Measurements from ENCODE around the gene FANCG. TPM values are rescaled to one million over a fixed set of nuclear protein-coding genes. Genes with fewer than 3 reads are reported as not detected.

The FANCG gene
- total and polyA plus RNA-seq, 2 of the 8 experiments (the other 6 are each of a cell fraction or from before 2014, with no cell fraction given) = 66.6 to 87.1 TPM

- no peak overlapping the region for H2BK120ac ChIP-seq (replicated peaks; ENCODE audit: low read depth, low read length)
- no peak overlapping the region for H3K56ac ChIP-seq (replicated peaks; ENCODE audit: insufficient read length, low read depth, low read length)
- H3K23me2 ChIP-seq (ENCODE audit: low read depth, low read length) = peaks cover 1% of the 10 kb centered on the region; the same call in 1 of the 2 replicates
- no peaks in the 10 kb centered on the region for H3K27me3 ChIP-seq (replicated peaks in 1 of 4; ENCODE audit: control insufficient read depth in 3 of 4, extremely low read depth in 1 of 4, insufficient read depth in 3 of 4, low read length in 3 of 4)
- no peak for TF ChIP-seq POLR2A (IDR thresholded peaks at IDR 0.05; ENCODE audit: control extremely low read depth in 1 of 2, low read depth in 2 of 2, low read length in 2 of 2)
- peaks cover 0 to 3% (median 0%) of the 10 kb centered on the region in 4 experiments; a peak in 1 of 8 replicates for H3K36me3 ChIP-seq (ENCODE audit: control insufficient read depth in 2 of 4, insufficient read depth in 4 of 4, low read length in 3 of 4)
- CTCF ChIA-PET (ENCODE audit: partially characterized antibody) = interaction anchor here (0.8 to 3.0 kb wide), 12 partner anchors 9 to 426 kb away, joined by 3 to 14 read pairs (median 6); no protein-coding TSS in a partner anchor
- no peak overlapping the region for H2BK15ac ChIP-seq (ENCODE audit: low read length)
- DNase-seq (ENCODE audit: low read depth in 1 of 2, low spot score in 2 of 2) = no peak
- no peak overlapping the region for H4K8ac ChIP-seq (ENCODE audit: extremely low read depth, insufficient read depth, low read length)
- FAIRE-seq = no peak
- no peak overlapping the region for H3K4ac ChIP-seq (replicated peaks; ENCODE audit: insufficient read length, low read depth, low read length)
- H3K79me2 ChIP-seq (ENCODE audit: control insufficient read depth in 1 of 2, insufficient read depth in 2 of 2, low read length in 2 of 2) = no peaks in the 10 kb centered on the region
- peaks cover 16 to 18% of the 10 kb centered on the region in 2 experiments for H3K9me3 ChIP-seq (ENCODE audit: insufficient read depth in 2 of 2, low read depth in 1 of 2, low read length in 1 of 2)
- H3K4me2 ChIP-seq (ENCODE audit: insufficient read depth in 1 of 2, low read depth in 2 of 2, low read length in 2 of 2) = peak overlapping the region; percentile 0 to 1; a peak in 2 of 4 replicates
- POLR2A ChIA-PET (ENCODE audit: partially characterized antibody) = interaction anchor here (0.9 to 1.8 kb wide), 6 partner anchors 16 to 76 kb away, joined by 3 to 5 read pairs (median 4); partner anchors contain the start of genes FANCG and STOML2
- no peak overlapping the region for H3K23ac ChIP-seq (ENCODE audit: insufficient read length)
- H3K79me1 ChIP-seq (ENCODE audit: low read depth, low read length) = no peaks in the 10 kb centered on the region
- no peak overlapping the region for H4K5ac ChIP-seq (ENCODE audit: insufficient read length, low read depth, low read length)
- H2BK20ac ChIP-seq (ENCODE audit: low read length) = no peak overlapping the region
- H2AFZ ChIP-seq (ENCODE audit: low read length) = no peak overlapping the region
- WGBS, 2 experiments (ENCODE audit: extremely low coverage in 1 of 2, insufficient coverage in 1 of 2, insufficient read length in 1 of 2, insufficient replicate concordance in 2 of 2, low coverage in 1 of 2, low lambda C conversion rate in 2 of 2, missing lambda C conversion rate in 1 of 2) = 60% methylated on average over 3 of the region's 3 CpGs; no CpG with 5 or more reads in 1 of the 2 experiments
- peak overlapping the region; percentile 44; the same call in 1 of the 2 replicates for H3K27ac ChIP-seq (ENCODE audit: low read depth, low read length)
- no peaks in the 10 kb centered on the region for H4K20me1 ChIP-seq (replicated peaks in 1 of 2; ENCODE audit: control insufficient read depth in 1 of 2, insufficient read depth in 2 of 2, low read length in 2 of 2)
- no peak overlapping the region for H3K4me3 ChIP-seq (ENCODE audit: extremely low read depth in 1 of 4, insufficient read depth in 2 of 4, low read depth in 3 of 4, low read length in 4 of 4)
- no peak overlapping the region for H3K14ac ChIP-seq (ENCODE audit: insufficient read length)
- no peak overlapping the region for H3K18ac ChIP-seq (ENCODE audit: extremely low read depth, low read length)
- H2BK12ac ChIP-seq (ENCODE audit: low read depth, low read length) = no peak overlapping the region
- H2AK5ac ChIP-seq (ENCODE audit: low read depth, low read length) = no peak overlapping the region
- H3K4me1 ChIP-seq (replicated peaks in 1 of 4; ENCODE audit: control insufficient read depth in 3 of 4, insufficient read depth in 4 of 4, low read length in 3 of 4) = peaks cover 0 to 10% (median 3%) of the 10 kb centered on the region in 4 experiments; a peak in 3 of 7 replicates
- H4K91ac ChIP-seq (replicated peaks; ENCODE audit: insufficient read length, low read length) = peak overlapping the region; percentile 2
- no peak overlapping the region for H3K9ac ChIP-seq (replicated peaks in 1 of 4; ENCODE audit: extremely low read depth in 1 of 4, low read depth in 3 of 4, low read length in 3 of 4)
- no peak overlapping the region for H2BK5ac ChIP-seq (ENCODE audit: low read depth, low read length)
Observed at GRCh38 chr9:35026671-35027070, 53.1 kb downstream of the FANCG start.

Small RNAs within 50 kb of the gene (small RNA-seq; reads per million reads assigned to genes)
- gene RN7SL338P (ENCODE audit: insufficient read depth) = not detected

Other genes starting within 250 kb of the FANCG start
- 0.35 and 1.0 TPM in 2 replicates for gene PHF24, start 121.7 kb downstream of the FANCG start, total RNA-seq (2021; fragmentation: NEBNext Ultra II Directional; extraction: Animal tissue kit (Norgen Biotek cat#: 25700))
- gene PHF24, start 121.7 kb downstream of the FANCG start, polyA plus RNA-seq (2011; rRNA removed) = 0.13 and 0.29 TPM in 2 replicates
- gene DNAJB5, start 90.2 kb downstream of the FANCG start, total RNA-seq (2021; fragmentation: NEBNext Ultra II Directional; extraction: Animal tissue kit (Norgen Biotek cat#: 25700)) = 34.1 and 38.0 TPM in 2 replicates
- 25.0 and 27.8 TPM in 2 replicates for gene DNAJB5, start 90.2 kb downstream of the FANCG start, polyA plus RNA-seq (2011; rRNA removed)
- gene VCP, start 7.3 kb downstream of the FANCG start, total RNA-seq (2021; fragmentation: NEBNext Ultra II Directional; extraction: Animal tissue kit (Norgen Biotek cat#: 25700)) = 375 and 379 TPM in 2 replicates
- gene VCP, start 7.3 kb downstream of the FANCG start, polyA plus RNA-seq (2011; rRNA removed) = 159 and 173 TPM in 2 replicates
- gene PIGO, start 16.6 kb upstream of the FANCG start, total RNA-seq (2021; fragmentation: NEBNext Ultra II Directional; extraction: Animal tissue kit (Norgen Biotek cat#: 25700)) = 20.3 and 20.5 TPM in 2 replicates
- gene PIGO, start 16.6 kb upstream of the FANCG start, polyA plus RNA-seq (2011; rRNA removed) = 31.3 and 41.0 TPM in 2 replicates
- gene STOML2, start 23.2 kb upstream of the FANCG start, total RNA-seq (2021; fragmentation: NEBNext Ultra II Directional; extraction: Animal tissue kit (Norgen Biotek cat#: 25700)) = 203 and 208 TPM in 2 replicates
- 256 and 269 TPM in 2 replicates for gene STOML2, start 23.2 kb upstream of the FANCG start, polyA plus RNA-seq (2011; rRNA removed)
- 6.4 and 6.9 TPM in 2 replicates for gene ATOSB, start 35.9 kb upstream of the FANCG start, total RNA-seq (2021; fragmentation: NEBNext Ultra II Directional; extraction: Animal tissue kit (Norgen Biotek cat#: 25700))
- gene ATOSB, start 35.9 kb upstream of the FANCG start, polyA plus RNA-seq (2011; rRNA removed) = 10.4 and 13.3 TPM in 2 replicates
- gene UNC13B, start 82.1 kb upstream of the FANCG start, total RNA-seq (2021; fragmentation: NEBNext Ultra II Directional; extraction: Animal tissue kit (Norgen Biotek cat#: 25700)) = 46.5 and 51.7 TPM in 2 replicates
- gene UNC13B, start 82.1 kb upstream of the FANCG start, polyA plus RNA-seq (2011; rRNA removed) = 23.1 and 28.7 TPM in 2 replicates

All from H1 (cell line).